Smooth muscle cell (in vitro differentiated cells): ENCODE data around the gene TTN. TPM values are rescaled to one million over a fixed set of nuclear protein-coding genes. Genes with fewer than 3 reads are reported as not detected.

Source experiments
- DNase-seq: peaks from one replicate; lab custom pipeline; 2025; ENCODE audit not compliant: unreplicated experiment; lab: John Stamatoyannopoulos, UW
- H2AFZ ChIP-seq: fragments of 200-600 bp; sonication (generic); 2 replicates; pipeline ENCODE4 v1.6.0; 2016; ENCODE audit warnings: antibody characterized with exemption, low read depth, mild to moderate bottlenecking
- H3F3A ChIP-seq: fragments of 200-600 bp; sonication (generic); 2 replicates; pipeline ENCODE4 v1.6.0; 2017; ENCODE audit warnings: antibody characterized with exemption, low read depth
- H3K27ac ChIP-seq: fragments of 200-600 bp; sonication (generic); 2 replicates; pipeline ENCODE4 v1.5.1; 2016; ENCODE audit warnings: low read depth, mild to moderate bottlenecking
- H3K27me3 ChIP-seq: fragments of 200-600 bp; sonication (generic); 2 replicates; pipeline ENCODE4 v1.6.1; 2016; ENCODE audit warnings: low read depth, mild to moderate bottlenecking
- H3K36me3 ChIP-seq: fragments of 200-600 bp; sonication (generic); 2 replicates; pipeline ENCODE4 v1.5.1; 2016; ENCODE audit warnings: low read depth
- H3K4me1 ChIP-seq: fragments of 200-600 bp; sonication (generic); 2 replicates; pipeline ENCODE4 v1.5.1; 2016; ENCODE audit warnings: low read depth
- H3K4me2 ChIP-seq: fragments of 200-600 bp; sonication (generic); 2 replicates; pipeline ENCODE4 v1.6.0; 2016; ENCODE audit warnings: mild to moderate bottlenecking
- H3K4me3 ChIP-seq: fragments of 200-600 bp; sonication (generic); 2 replicates; pipeline ENCODE4 v1.5.1; 2016; ENCODE audit warnings: mild to moderate bottlenecking
- H3K79me2 ChIP-seq: fragments of 200-600 bp; sonication (generic); 2 replicates; pipeline ENCODE4 v1.6.0; 2016; ENCODE audit warnings: low read depth, mild to moderate bottlenecking
- H3K9ac ChIP-seq: fragments of 200-600 bp; sonication (generic); 2 replicates; pipeline ENCODE4 v1.6.0; 2016; ENCODE audit warnings: low read depth
- H3K9me3 ChIP-seq: fragments of 200-600 bp; sonication (generic); replicated peaks from 2 replicates; pipeline ENCODE4 v1.5.1; 2016; ENCODE audit warnings: low read depth
- H4K20me1 ChIP-seq: fragments of 200-600 bp; sonication (generic); 2 replicates; pipeline ENCODE4 v1.6.0; 2016; ENCODE audit warnings: low read depth
- WGBS: methylation state at CpG from one replicate; pipeline ENCODE4 v1.1.7; 2016; ENCODE audit warnings: low lambda C conversion rate; 5-methylcytosine and 5-hydroxymethylcytosine counted together
- polyA plus RNA-seq: library from polyadenylated mRNA; unstranded; fragments of >200 nt; fragmentation: Nextera tagmentation; extraction: Ambion mirVana; gene quantifications from 2 replicates; pipeline ENCODE4 v1.2.1, GENCODE V29; 2016
- total RNA-seq: library from RNA; depleted of rRNA; stranded (reverse); fragments of >200 nt; gene quantifications from 2 replicates; pipeline ENCODE4 v1.2.3, GENCODE V29; 2014
- TF ChIP-seq, protein P1 (sequence below): fragments of 200-600 bp; sonication (generic); IDR thresholded peaks from 2 replicates; pipeline ENCODE4 v1.5.1; 2017; ENCODE audit warnings: borderline replicate concordance, mild to moderate bottlenecking, antibody characterized with exemption; ENCODE audit not compliant: insufficient read depth, poor library complexity, severe bottlenecking

The TTN gene
- total and polyA plus RNA-seq, 2 experiments from 2014 or later, result 0.25 TPM; not detected in 1

DNA sequence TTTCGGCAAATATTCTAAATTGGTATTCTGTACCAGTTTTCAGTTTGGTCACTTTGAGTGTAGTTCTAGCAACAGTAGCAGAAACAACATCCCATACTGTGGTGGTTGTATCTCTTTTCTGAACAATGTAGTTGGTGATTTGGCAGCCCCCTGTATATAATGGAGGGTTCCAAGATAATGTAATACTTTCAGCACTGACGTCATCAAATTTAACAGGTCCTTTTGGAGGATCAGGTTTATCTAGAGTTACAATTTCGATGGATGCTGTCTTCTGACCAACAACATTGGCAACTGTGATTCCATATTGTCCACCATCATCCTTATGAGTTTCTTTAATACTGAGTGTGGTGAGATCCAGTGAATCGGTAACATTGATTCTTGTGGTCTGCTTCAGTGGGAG, 239.0 kb downstream of the TTN start:
- TF ChIP-seq, protein P1, sequence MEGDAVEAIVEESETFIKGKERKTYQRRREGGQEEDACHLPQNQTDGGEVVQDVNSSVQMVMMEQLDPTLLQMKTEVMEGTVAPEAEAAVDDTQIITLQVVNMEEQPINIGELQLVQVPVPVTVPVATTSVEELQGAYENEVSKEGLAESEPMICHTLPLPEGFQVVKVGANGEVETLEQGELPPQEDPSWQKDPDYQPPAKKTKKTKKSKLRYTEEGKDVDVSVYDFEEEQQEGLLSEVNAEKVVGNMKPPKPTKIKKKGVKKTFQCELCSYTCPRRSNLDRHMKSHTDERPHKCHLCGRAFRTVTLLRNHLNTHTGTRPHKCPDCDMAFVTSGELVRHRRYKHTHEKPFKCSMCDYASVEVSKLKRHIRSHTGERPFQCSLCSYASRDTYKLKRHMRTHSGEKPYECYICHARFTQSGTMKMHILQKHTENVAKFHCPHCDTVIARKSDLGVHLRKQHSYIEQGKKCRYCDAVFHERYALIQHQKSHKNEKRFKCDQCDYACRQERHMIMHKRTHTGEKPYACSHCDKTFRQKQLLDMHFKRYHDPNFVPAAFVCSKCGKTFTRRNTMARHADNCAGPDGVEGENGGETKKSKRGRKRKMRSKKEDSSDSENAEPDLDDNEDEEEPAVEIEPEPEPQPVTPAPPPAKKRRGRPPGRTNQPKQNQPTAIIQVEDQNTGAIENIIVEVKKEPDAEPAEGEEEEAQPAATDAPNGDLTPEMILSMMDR, result no peak
- Histone ChIP-seq H3K79me2 (no peaks in the 10 kb centered on the region), H3K27me3 (no peaks in the 10 kb centered on the region), H3K9ac (no peak overlapping the region), H4K20me1 (no peaks in the 10 kb centered on the region), H3K4me3 (no peak overlapping the region), H3K27ac (no peak overlapping the region), H3K4me2 (no peak overlapping the region), H3K9me3 (no peaks in the 10 kb centered on the region), H3K36me3 (no peaks in the 10 kb centered on the region), H3F3A (no peaks in the 10 kb centered on the region), H2AFZ (no peak overlapping the region), H3K4me1 (no peaks in the 10 kb centered on the region)
- no peak for DNase-seq
- WGBS, result 98% methylated on average over 4 of the region's 4 CpGs

DNA sequence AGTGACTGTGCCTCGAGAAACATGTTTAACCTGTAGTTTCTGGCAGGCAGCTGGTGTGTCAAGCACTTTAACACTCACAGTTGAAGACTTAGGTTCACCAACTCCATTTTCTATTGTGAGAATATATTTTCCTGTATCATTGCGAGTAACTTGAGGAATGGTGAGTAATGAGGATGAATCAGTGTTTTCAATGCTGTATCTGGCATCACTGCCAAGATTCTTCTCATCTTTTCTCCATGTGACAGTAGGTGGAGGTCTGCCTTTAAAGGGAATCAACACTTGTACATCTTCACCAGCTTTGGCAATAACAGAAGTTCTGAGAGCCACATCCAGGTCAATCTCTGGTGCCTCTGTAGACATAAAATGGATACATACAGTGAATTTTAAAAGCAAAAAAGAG, 254.2 kb downstream of the TTN start:
- no peaks in the 10 kb centered on the region for H4K20me1 ChIP-seq
- H3K79me2 ChIP-seq, result no peaks in the 10 kb centered on the region
- no peak overlapping the region for H3K27ac ChIP-seq
- H3K4me3 ChIP-seq, result no peak overlapping the region
- TF ChIP-seq, protein P1, result no peak
- H3K9ac ChIP-seq, result no peak overlapping the region
- WGBS, result 84% methylated on average over 2 of the region's 2 CpGs
- no peaks in the 10 kb centered on the region for H3K27me3 ChIP-seq
- DNase-seq, result no peak
- no peak overlapping the region for H2AFZ ChIP-seq
- H3K36me3 ChIP-seq, result no peaks in the 10 kb centered on the region
- no peaks in the 10 kb centered on the region for H3F3A ChIP-seq
- no peaks in the 10 kb centered on the region for H3K4me1 ChIP-seq
- no peaks in the 10 kb centered on the region for H3K9me3 ChIP-seq
- no peak overlapping the region for H3K4me2 ChIP-seq

DNA sequence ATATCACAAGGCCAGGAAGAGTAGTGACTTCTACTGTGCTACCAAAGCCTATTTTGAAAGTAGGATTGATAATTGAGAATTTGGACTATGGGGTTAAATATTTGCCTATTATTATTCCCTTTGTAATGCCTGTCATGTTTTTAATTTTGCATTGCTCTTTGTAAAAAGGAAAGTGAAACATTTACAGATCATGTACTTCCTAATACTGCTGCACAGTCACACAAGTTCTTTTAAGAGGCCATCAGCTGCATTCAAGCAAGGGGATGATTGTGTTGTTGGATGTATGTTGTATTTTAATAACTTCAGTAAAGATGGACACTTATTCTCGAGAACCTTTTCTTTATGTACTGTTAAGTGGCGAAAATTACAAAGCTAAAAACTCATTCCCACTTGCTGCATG, 256.9 kb downstream of the TTN start:
- H3K4me3 ChIP-seq, result no peak overlapping the region
- no peaks in the 10 kb centered on the region for H3K4me1 ChIP-seq
- H3K9ac ChIP-seq, result no peak overlapping the region
- DNase-seq, result no peak
- no peaks in the 10 kb centered on the region for H4K20me1 ChIP-seq
- H3K79me2 ChIP-seq, result no peaks in the 10 kb centered on the region
- H3K27ac ChIP-seq, result no peak overlapping the region
- no peaks in the 10 kb centered on the region for H3K9me3 ChIP-seq
- no peaks in the 10 kb centered on the region for H3K27me3 ChIP-seq
- no peak overlapping the region for H2AFZ ChIP-seq
- 93% methylated on average over 2 of the region's 2 CpGs for WGBS
- no peak overlapping the region for H3K4me2 ChIP-seq
- TF ChIP-seq, protein P1, result no peak
- no peaks in the 10 kb centered on the region for H3K36me3 ChIP-seq
- no peaks in the 10 kb centered on the region for H3F3A ChIP-seq

DNA sequence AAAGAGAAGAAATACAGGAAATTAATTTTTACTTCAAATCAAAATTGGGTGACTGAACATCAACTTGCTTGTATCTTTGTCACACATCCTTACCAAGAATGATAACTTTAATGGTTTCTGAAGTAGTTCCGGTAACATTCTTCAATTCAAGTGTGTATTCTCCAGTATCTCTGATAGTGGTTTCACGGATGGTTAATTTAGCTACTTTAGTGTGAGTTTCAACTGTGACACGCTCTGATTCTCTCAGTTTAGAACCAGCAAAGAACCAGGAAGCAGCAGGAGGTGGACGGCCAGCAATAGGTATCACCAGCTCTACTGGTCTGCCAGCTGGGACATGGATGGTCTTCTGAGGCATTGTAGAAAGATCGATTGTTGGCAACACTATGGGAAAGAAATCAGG, 264.7 kb downstream of the TTN start:
- Histone ChIP-seq H3K4me1 (no peaks in the 10 kb centered on the region), H3K4me2 (no peak overlapping the region), H3K27me3 (no peaks in the 10 kb centered on the region), H2AFZ (no peak overlapping the region), H3K36me3 (peaks cover 4% of the 10 kb centered on the region), H3K4me3 (no peak overlapping the region), H3K27ac (no peak overlapping the region), H3K9me3 (no peaks in the 10 kb centered on the region), H3F3A (no peaks in the 10 kb centered on the region), H4K20me1 (no peaks in the 10 kb centered on the region), H3K9ac (no peak overlapping the region), H3K79me2 (no peaks in the 10 kb centered on the region)
- TF ChIP-seq, protein P1, result no peak
- 95% methylated on average over 5 of the region's 5 CpGs for WGBS
- DNase-seq, result no peak
